ENCODE data around the gene ZFPL1. TPM values are rescaled to one million over a fixed set of nuclear protein-coding genes. Genes with fewer than 3 reads are reported as not detected.

ZFPL1 gene
- total RNA-seq, 1 donor from 2014 or later, result 53.3 TPM

DNA sequence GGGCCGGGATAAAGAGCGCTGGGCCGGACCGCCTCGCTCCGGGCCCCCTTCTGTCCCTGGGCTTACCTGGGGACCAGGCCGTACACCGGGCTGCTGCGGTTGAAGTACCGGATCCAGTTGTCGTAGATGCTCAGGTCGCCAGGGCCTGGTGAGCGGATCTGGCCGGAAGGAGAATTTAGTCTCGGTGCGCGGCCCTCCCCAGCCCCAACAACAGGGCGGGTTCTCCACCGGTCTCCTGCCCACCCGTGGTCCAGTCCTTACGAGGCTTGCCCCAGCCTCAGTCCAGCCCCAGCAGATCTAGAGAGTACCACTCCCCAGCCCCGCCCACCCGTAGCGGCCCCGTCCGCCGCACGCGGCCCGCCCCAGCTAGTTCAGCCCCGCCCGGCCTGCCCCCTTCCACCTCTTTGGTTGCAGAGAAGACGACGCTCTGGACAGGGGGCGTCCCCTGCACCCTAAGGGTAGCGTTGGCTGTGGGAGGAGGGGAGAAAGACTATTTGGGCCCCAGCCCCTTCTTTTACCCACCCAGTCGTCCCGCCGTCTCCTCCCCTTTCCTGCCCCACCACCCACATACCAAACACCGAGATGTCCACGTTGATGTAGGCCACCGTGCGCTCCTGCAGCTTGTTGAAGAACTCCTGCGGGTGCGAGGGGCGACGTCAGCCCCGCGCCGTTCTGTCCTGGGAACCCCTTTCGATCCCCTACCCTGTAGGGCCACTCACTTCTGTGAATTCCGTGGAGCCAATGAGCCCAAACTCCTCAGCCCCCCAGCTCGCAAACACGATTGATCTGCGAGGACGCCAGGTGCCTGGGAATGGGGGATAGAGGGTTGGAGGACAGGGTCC is 36.2 kb upstream of the ZFPL1 start:
- no peak overlapping the region for H3K27ac Mint-ChIP-seq (ENCODE audit: unreplicated experiment)
- DNase-seq (ENCODE audit: low spot score), result no peak
- H3K36me3 Mint-ChIP-seq (ENCODE audit: low read depth), result peaks cover 3% of the 10 kb centered on the region
- H3K27me3 Mint-ChIP-seq (ENCODE audit: low read depth), result no peaks in the 10 kb centered on the region
- H3K4me1 Mint-ChIP-seq (ENCODE audit: low read depth), result peaks cover 2% of the 10 kb centered on the region
- H3K4me3 Mint-ChIP-seq (ENCODE audit: unreplicated experiment), result no peak overlapping the region
- no peak for TF ChIP-seq CTCF (IDR thresholded peaks at IDR 0.05)
- H3K9me3 Mint-ChIP-seq (ENCODE audit: low read depth), result no peaks in the 10 kb centered on the region

- Mint-ChIP-seq H3K9me3 (ENCODE audit: low read depth) (no peaks in the 10 kb centered on the region), H3K4me1 (ENCODE audit: low read depth) (no peaks in the 10 kb centered on the region)
Measured at GRCh38 chr11:65051398-65051858, 32.6 kb upstream of the ZFPL1 start.

DNA sequence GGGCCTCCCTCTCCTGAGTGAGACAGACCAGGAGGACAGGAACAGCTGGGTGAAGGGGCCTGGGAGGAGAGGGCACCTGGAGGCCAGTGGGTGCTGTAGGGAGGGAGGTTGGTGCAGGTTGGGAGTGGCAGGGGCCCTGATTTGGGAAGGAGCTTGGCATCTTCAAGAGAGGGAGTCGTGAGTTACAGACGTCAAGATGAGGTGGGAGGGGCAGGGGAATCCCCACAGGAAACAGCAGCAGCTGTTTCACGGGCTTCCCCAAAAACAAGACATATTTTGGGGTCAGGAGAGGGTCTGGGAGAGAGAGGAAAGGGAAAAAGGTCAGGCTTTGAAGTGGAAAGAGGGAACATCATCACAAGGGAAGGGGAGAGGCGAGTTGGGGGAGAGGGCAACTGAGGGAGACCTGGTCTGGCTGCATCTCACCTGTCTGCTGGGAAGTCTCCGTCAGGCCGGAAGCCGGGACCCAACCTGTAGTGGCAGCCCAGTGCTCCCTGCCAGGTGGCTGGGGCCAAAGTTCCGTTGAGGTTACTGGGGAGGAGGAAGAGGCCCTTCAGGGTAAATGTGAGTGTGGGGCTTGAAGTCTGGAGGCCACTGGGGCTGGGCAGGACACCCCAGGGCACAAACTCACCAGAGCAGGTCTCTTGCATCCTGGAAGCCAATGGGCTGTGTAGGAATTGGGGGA is 30.1 kb upstream of the ZFPL1 start:
- no peak for DNase-seq (ENCODE audit: low spot score)
- Mint-ChIP-seq H3K36me3 (ENCODE audit: low read depth) (no peaks in the 10 kb centered on the region), H3K27me3 (ENCODE audit: low read depth) (peaks cover 12% of the 10 kb centered on the region), H3K9me3 (ENCODE audit: low read depth) (no peaks in the 10 kb centered on the region), H3K4me3 (ENCODE audit: unreplicated experiment) (no peak overlapping the region), H3K27ac (ENCODE audit: unreplicated experiment) (no peak overlapping the region), H3K4me1 (ENCODE audit: low read depth) (no peaks in the 10 kb centered on the region)
- no peak for TF ChIP-seq CTCF (IDR thresholded peaks at IDR 0.05)

More at GRCh38 chr11:65051398-65051858, 32.6 kb upstream of the ZFPL1 start:
- TF ChIP-seq CTCF (IDR thresholded peaks at IDR 0.05), result no peak
- Mint-ChIP-seq H3K27me3 (ENCODE audit: low read depth) (peaks cover 12% of the 10 kb centered on the region), H3K27ac (ENCODE audit: unreplicated experiment) (no peak overlapping the region), H3K36me3 (ENCODE audit: low read depth) (no peaks in the 10 kb centered on the region), H3K4me3 (ENCODE audit: unreplicated experiment) (no peak overlapping the region)
- DNase-seq (ENCODE audit: low spot score), result no peak

DNA sequence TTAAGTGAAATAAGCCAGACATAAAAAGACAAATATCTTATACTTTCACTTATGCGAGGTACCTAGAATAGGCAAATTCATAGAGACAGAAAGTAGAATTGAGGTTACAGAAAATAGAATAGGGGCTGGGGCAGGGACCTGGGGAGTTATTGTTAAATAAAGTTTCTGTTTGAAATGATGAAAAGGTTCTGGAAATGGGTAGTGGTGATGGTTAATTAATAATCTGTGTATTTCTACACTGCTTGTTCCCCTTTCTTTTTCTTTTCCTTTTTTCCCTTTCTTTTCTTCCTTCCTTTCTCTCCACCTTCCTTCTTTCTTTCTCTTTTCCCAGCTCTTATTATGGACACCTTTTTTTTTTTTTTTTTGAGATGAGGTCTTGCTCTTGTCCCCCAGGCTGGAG is 28.5 kb upstream of the ZFPL1 start:
- TF ChIP-seq CTCF (IDR thresholded peaks at IDR 0.05), result no peak
- Mint-ChIP-seq H3K27ac (ENCODE audit: unreplicated experiment) (no peak overlapping the region), H3K4me1 (ENCODE audit: low read depth) (no peaks in the 10 kb centered on the region), H3K9me3 (ENCODE audit: low read depth) (no peaks in the 10 kb centered on the region), H3K4me3 (ENCODE audit: unreplicated experiment) (no peak overlapping the region), H3K36me3 (ENCODE audit: low read depth) (no peaks in the 10 kb centered on the region), H3K27me3 (ENCODE audit: low read depth) (peaks cover 12% of the 10 kb centered on the region)
- DNase-seq (ENCODE audit: low spot score), result no peak

DNA sequence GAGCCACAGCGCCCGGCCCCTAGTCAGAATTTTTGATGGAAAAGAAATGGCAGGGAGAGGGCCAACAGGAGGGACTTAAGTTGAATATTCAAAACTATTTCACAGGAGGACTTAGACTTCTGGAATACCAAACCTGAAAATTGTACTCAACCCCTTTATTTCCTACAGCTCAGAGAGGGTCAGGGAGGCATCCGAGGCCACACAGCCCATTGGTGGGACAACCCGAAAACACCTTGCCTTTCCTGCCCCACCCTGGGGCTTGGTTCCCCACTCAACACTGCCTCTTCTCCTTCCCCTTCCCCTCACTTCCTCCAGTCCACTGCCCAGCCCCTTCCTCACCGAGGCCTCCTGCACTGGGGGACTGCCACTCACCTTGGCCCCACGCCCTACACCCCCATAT is 27.0 kb upstream of the ZFPL1 start:
- Mint-ChIP-seq H3K36me3 (ENCODE audit: low read depth) (no peaks in the 10 kb centered on the region), H3K4me3 (ENCODE audit: unreplicated experiment) (no peak overlapping the region), H3K27me3 (ENCODE audit: low read depth) (peaks cover 12% of the 10 kb centered on the region), H3K27ac (ENCODE audit: unreplicated experiment) (no peak overlapping the region), H3K4me1 (ENCODE audit: low read depth) (no peaks in the 10 kb centered on the region), H3K9me3 (ENCODE audit: low read depth) (no peaks in the 10 kb centered on the region)
- no peak for DNase-seq (ENCODE audit: low spot score)
- no peak for TF ChIP-seq CTCF (IDR thresholded peaks at IDR 0.05)

Data from chondrocyte (in vitro differentiated cells).